ENCODE measurements around the gene FAH.
"Not testable (repeated sequence)": the region's sequence is repeated elsewhere in the genome, so short reads cannot be mapped to it uniquely, and the experiment has no call there.

The FAH gene

GRCh38 chr15:80152896-80153876 lies at the start of gene FAH:
TSS of gene FAH (plus strand) at chr15:80152999. CDS start at chr15:80153055, 56 bp downstream.
- DNase-seq (ENCODE audit: low read depth) = peak; percentile 30

GRCh38 chr15:80105193-80105592 lies 47.6 kb upstream of the FAH start:
- no peak for DNase-seq (ENCODE audit: low read depth)

GRCh38 chr15:80105595-80105994 lies 47.2 kb upstream of the FAH start:
- no peak for DNase-seq (ENCODE audit: low read depth)

- DNase-seq (ENCODE audit: low read depth) = no peak
These were observed 46.7 kb upstream of the FAH start for GRCh38 chr15:80106051-80106450.

DNA sequence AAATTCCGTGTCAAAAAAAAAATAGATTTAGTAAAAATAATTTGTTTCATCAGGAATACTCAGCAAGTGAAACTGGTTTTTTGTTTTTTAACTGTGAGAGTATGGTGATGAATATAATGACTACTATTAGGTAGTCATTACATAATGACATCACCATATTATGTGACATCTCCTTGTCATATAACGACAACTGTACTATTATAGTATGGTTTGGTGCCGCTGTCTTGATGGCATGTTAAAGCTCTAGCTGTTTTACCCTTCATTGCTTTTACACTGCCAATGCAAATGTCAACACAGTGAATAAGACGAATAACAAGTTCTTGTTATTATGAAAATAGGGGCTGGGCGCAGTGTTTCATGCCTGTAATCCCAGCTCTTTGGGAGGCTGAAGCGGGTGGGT lies 45.6 kb upstream of the FAH start:
- DNase-seq (ENCODE audit: low read depth) = no peak

DNA sequence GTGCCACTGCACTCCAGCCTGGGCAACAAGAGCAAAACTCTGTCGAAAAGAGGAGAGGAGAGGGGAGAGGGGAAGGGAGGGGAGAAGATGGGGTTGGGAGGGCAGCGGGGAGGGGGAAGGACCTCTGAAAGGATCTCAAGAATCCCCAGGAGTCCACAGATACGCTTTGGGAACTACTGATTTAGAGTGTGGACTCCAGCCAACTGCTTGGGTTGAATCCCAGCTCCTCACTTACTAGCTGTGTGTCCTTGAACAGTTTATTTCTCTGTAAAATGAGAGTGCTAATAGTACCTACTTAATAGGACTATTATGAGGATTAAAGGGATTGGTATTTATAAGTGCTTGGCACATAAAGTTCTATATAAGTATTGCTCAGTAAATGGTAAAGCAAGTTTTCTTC lies 45.0 kb upstream of the FAH start:
- no peak for DNase-seq (ENCODE audit: low read depth)

DNA sequence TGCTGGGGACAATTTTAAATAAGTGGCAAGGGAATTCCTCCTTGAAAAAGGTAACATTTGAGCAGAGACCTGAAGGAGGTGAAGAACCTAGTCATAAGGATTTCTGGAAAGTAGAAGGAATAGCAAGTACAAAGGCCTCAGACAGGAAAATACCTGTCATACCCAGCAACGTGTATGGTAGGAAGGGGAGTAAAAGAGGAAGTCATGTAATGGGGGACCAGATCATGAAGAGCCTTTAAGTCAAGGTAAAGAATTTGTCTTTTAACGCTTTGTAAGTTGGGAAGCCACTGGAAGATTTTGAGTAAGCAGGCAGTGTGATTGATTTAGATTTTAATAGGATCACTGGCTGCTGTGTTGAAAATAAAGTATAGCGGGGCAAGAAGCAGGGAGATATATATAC lies 43.4 kb upstream of the FAH start:
- DNase-seq (ENCODE audit: low read depth) = no peak

DNA sequence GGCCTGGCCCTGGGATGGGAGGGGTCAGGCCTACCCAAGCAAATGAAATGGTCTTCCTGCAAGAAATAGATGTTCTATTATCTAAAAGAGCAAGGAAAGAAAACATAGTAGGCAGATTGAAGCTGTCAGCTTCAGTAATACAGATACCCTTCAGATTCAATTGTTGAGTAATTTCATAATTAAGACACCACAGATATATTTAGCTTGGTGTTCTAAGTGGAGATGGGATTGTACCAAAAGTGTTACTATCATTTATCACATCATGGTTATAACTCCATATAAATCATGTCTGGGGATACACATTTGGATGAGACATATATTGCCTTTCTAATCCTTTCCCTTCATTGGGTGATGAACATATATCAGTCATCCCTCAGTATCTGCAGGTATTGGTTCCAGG lies 41.9 kb upstream of the FAH start:
- DNase-seq (ENCODE audit: low read depth) = no peak

- no peak for DNase-seq (ENCODE audit: low read depth)
These were observed 38.7 kb upstream of the FAH start for GRCh38 chr15:80114114-80114513.

- DNase-seq (ENCODE audit: low read depth) = no peak
These were observed 37.8 kb upstream of the FAH start for GRCh38 chr15:80115021-80115420.

GRCh38 chr15:80118956-80119355 lies 33.8 kb upstream of the FAH start:
- no peak for DNase-seq (ENCODE audit: low read depth)

DNA sequence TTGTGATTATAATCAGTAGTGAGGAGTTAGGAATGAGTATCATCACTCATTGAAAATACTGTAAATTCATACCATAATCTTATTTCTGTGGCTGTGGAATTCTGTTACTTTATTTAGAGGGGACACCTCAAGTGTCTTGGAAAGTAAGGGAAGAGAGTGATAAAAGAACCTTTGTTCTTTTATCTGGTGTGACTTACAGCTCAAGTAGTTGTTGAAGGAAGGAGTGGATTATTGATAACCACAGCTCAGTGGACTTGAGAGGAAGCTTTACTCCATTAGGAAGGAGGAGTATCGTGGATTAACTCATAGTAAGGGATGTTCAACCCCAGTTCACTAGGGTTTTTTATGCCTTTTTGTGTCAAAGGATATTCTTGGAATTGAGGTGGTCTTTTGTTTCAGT lies 32.2 kb upstream of the FAH start:
- DNase-seq (ENCODE audit: low read depth) = no peak

GRCh38 chr15:80121546-80121945 lies 31.3 kb upstream of the FAH start:
- DNase-seq (ENCODE audit: low read depth) = no peak

DNA sequence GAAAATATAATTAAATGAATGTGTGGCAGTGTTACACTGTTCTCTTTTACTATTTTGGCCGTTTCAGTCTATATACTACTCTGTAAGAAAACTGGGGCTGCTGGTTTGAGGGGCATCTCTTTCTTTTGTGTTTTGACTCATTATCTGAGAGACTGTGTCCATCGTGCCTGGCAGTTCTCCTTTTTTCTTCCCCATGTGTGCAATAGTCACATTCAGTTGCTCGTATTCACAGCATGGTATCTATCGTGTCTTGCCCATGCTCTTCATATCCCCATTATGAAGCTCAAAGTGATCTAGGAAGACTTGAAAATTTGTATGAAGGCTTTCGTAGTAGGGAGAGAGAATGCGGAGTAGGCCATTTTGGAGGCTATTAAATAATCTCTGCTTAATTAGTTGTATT lies 29.8 kb upstream of the FAH start:
- no peak for DNase-seq (ENCODE audit: low read depth)

GRCh38 chr15:80127253-80127652 lies 25.5 kb upstream of the FAH start:
- DNase-seq (ENCODE audit: low read depth) = not testable (repeated sequence)

- no peak for DNase-seq (ENCODE audit: low read depth)
These were observed 24.9 kb upstream of the FAH start for GRCh38 chr15:80127911-80128310.

DNA sequence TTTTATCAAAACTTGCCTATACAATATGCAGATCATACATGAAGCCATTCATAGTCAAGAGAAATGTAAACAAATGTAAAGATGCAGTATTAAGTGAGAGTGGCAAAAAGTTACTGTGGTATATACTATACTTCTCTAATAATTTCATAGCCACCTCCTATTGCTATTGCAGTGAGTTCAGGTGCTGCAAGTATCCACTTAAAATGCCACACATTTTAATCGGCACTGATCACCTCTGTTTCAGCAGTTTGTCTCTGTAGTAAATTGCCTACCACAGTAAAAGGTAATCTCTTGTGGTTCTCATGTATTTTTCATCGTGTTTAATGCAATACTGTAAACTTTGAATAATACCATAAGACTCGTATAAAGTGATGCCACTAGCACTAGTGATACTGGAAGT lies 20.4 kb upstream of the FAH start:
- DNase-seq (ENCODE audit: low read depth) = no peak

- no peak for DNase-seq (ENCODE audit: low read depth)
These were observed 15.9 kb upstream of the FAH start for GRCh38 chr15:80136854-80137253.

DNA sequence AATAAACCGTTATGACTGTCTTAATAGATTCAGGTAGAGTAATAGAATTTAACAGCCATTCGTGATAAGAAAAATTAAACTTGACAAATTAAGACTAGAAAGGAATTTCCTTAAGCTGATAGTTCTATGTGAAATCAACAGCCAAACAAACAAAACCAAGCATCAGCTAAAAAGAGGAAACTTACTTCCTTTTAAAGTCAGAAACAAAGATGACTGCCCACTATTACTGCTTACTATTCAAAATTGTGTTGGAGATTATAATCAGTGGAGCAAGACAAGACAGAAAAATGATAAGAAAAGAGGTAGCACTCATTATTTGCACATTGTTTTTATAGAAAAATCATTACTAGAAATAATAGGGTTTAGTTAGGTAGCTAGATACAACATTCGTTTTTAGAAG lies 13.8 kb upstream of the FAH start:
- no peak for DNase-seq (ENCODE audit: low read depth)

- no peak for DNase-seq (ENCODE audit: low read depth)
These were observed 11.9 kb upstream of the FAH start for GRCh38 chr15:80140909-80141308.

- no peak for DNase-seq (ENCODE audit: low read depth)
These were observed 10.7 kb upstream of the FAH start for GRCh38 chr15:80141916-80142598.

GRCh38 chr15:80142646-80143045 lies 10.2 kb upstream of the FAH start:
- DNase-seq (ENCODE audit: low read depth) = no peak

DNA sequence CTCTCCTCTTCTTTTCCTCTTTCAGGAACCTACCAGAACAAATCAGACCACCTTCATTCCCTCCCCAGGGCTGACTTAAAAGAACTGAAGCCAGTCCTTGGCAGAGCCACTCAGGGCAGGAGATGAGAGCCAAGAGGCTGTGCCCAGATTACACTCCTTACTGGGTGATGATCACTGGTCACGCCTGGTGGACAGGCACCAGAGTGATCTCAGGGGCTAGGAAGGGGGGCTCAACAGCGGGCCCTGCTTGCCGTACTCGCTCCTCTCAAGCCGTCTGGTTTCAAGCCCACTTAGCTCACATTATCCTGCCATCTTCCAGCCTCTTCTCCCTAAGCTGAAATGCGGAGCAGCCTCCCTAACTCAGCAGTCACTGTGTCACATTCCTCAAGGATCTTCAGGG lies 1.7 kb upstream of the FAH start:
- DNase-seq (ENCODE audit: low read depth) = no peak

All from activated T-cell treated with anti-CD3 and anti-CD28 coated beads for 24 hours (primary cell).